Activated CD4-positive, alpha-beta T cell treated with anti-CD3 and anti-CD28 coated beads for 48 hours (primary cell): Measurements from ENCODE around the gene SETX.

Experiments used
- DNase-seq: peaks from one replicate; pipeline ENCODE4 v3.0.0-alpha.2; 2020

SETX gene

GRCh38 chr9:132238026-132238972 lies 116.5 kb downstream of the SETX start:
- no peak for DNase-seq

- no peak for DNase-seq
Observed at GRCh38 chr9:132237481-132237880, 117.3 kb downstream of the SETX start.

- DNase-seq: no peak
Observed at GRCh38 chr9:132236662-132237311, 118.0 kb downstream of the SETX start.

GRCh38 chr9:132235894-132236661 lies 118.7 kb downstream of the SETX start:
- DNase-seq: peak; percentile 88

GRCh38 chr9:132235125-132235524 lies 119.7 kb downstream of the SETX start:
- no peak for DNase-seq

GRCh38 chr9:132234535-132234934 lies 120.3 kb downstream of the SETX start:
- DNase-seq: no peak

GRCh38 chr9:132233138-132233537 lies 121.6 kb downstream of the SETX start:
- no peak for DNase-seq

GRCh38 chr9:132232522-132232921 lies 122.3 kb downstream of the SETX start:
- DNase-seq: no peak

- no peak for DNase-seq
Observed at GRCh38 chr9:132231019-132231701, 123.6 kb downstream of the SETX start.

- no peak for DNase-seq
Observed at GRCh38 chr9:132230605-132231004, 124.2 kb downstream of the SETX start.

GRCh38 chr9:132228062-132228461 lies 126.7 kb downstream of the SETX start:
- no peak for DNase-seq

- DNase-seq: no peak
Observed at GRCh38 chr9:132226571-132227430, 128.0 kb downstream of the SETX start.

- DNase-seq: no peak
Observed at GRCh38 chr9:132224645-132225044, 130.1 kb downstream of the SETX start.

GRCh38 chr9:132221941-132222340 lies 132.8 kb downstream of the SETX start:
- DNase-seq: no peak

- no peak for DNase-seq
Observed at GRCh38 chr9:132218208-132218607, 136.6 kb downstream of the SETX start.

GRCh38 chr9:132216861-132217619 lies 137.7 kb downstream of the SETX start:
- no peak for DNase-seq

- DNase-seq: no peak
Observed at GRCh38 chr9:132214027-132214622, 140.7 kb downstream of the SETX start.

GRCh38 chr9:132211570-132211969 lies 143.2 kb downstream of the SETX start:
- DNase-seq: no peak
